Measurements from ENCODE around the gene SLC16A3.

- TF ChIP-seq FOXJ3 (CRISPR knock-in tag; IDR thresholded peaks at IDR 0.05) = no peak
- no peak for TF ChIP-seq PKNOX1 (IDR thresholded peaks at IDR 0.05)
- no peak for TF ChIP-seq POLR2A (conservative IDR thresholded peaks at IDR 0.05)
- no peak for TF ChIP-seq MED1 (CRISPR knock-in tag; IDR thresholded peaks at IDR 0.05; ENCODE audit: borderline replicate concordance)
- TF ChIP-seq ZBTB33 (CRISPR knock-in tag; IDR thresholded peaks at IDR 0.05) = peak; percentile 100
- TF ChIP-seq MYNN (IDR thresholded peaks at IDR 0.05) = no peak
- no peak for TF ChIP-seq MYNN (CRISPR knock-in tag; IDR thresholded peaks at IDR 0.05)
- no peak for TF ChIP-seq HNRNPK (IDR thresholded peaks at IDR 0.05; ENCODE audit: low read depth, low read length, poor library complexity, severe bottlenecking)
- no peak for TF ChIP-seq NONO (IDR thresholded peaks at IDR 0.05; ENCODE audit: low read depth in 2 of 2, low read length in 1 of 2)
Observed at GRCh38 chr17:82237083-82237745, 8.4 kb downstream of the SLC16A3 start.
